Epithelial cell of esophagus (primary cell): ENCODE results near the gene MGAT2.

Experiments used
- DNase-seq: peaks from one replicate; pipeline ENCODE4 v3.0.0; 2010; ENCODE audit warnings: low read depth
- H3K4me3 ChIP-seq: 2 replicates; pipeline ENCODE4 v1.5.1; 2011; ENCODE audit warnings: mild to moderate bottlenecking, low read length, control low read depth
- TF ChIP-seq, protein P1 (sequence below): IDR thresholded peaks from 2 replicates; pipeline ENCODE4 v1.5.1; 2011; ENCODE audit warnings: low read depth, mild to moderate bottlenecking, low read length, control low read depth, inconsistent platforms; ENCODE audit not compliant: insufficient read depth; ENCODE audit errors: missing control alignments

The MGAT2 gene

DNA sequence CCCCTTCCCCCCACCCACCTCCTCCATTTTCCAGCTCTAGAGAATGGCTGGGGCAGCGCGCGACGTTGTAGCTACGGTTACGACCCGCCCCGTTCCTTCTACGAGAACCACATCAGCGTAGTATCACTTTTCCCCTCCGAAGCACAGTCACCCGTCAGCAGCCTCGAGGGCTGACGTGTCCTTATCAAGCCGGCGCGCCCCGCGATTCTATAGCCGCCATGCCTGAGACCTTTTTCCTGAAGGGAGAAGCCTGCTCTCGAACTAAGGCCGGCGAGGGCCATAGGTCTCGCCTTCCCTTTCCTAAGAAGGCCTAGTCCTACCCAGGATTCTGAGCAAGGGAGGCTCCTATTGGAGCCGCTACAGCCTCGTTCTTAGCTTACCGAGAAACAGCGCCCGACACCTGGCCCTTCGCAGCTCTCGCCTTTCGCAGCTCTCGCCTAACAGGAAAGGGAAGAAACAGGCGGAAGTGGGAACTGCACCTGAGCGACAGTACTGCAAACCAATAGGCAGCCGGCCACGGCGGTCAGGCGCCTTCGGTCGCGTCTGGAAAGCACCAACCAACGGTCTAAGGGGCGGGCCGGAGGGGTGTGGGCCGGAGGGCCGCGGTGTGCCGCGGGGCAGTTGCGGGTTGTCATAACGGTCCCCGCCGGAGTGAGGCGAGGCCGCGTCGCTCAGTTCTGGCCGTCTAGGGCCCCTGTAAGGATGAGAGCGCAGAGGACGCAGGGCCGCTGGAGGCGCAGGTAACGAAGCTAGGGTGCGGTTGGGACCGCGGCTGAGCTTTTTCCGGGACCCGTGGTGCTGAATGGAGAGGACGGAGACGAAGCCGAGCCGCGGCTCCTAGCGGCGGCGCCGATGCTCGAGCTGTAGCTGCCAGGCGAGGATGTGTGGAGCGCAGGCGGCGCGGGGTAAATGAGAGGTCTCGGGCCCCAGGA lies at the start of gene MGAT2, which contains the start of gene RPL36AL:
Gene MGAT2, plus strand, starts transcription at position 618 of the 932 bp plus-strand sequence. CDS start 470 bp downstream, outside the sequence.
Gene RPL36AL, minus strand, starts transcription at position 445 of the 932 bp plus-strand sequence. CDS start 1,522 bp downstream, outside the sequence.
- DNase-seq: peak; percentile 99
- TF ChIP-seq, protein P1, sequence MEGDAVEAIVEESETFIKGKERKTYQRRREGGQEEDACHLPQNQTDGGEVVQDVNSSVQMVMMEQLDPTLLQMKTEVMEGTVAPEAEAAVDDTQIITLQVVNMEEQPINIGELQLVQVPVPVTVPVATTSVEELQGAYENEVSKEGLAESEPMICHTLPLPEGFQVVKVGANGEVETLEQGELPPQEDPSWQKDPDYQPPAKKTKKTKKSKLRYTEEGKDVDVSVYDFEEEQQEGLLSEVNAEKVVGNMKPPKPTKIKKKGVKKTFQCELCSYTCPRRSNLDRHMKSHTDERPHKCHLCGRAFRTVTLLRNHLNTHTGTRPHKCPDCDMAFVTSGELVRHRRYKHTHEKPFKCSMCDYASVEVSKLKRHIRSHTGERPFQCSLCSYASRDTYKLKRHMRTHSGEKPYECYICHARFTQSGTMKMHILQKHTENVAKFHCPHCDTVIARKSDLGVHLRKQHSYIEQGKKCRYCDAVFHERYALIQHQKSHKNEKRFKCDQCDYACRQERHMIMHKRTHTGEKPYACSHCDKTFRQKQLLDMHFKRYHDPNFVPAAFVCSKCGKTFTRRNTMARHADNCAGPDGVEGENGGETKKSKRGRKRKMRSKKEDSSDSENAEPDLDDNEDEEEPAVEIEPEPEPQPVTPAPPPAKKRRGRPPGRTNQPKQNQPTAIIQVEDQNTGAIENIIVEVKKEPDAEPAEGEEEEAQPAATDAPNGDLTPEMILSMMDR: peak; percentile 46
- peak within 1 kb of the TSS; percentile 98 for H3K4me3 ChIP-seq

DNA sequence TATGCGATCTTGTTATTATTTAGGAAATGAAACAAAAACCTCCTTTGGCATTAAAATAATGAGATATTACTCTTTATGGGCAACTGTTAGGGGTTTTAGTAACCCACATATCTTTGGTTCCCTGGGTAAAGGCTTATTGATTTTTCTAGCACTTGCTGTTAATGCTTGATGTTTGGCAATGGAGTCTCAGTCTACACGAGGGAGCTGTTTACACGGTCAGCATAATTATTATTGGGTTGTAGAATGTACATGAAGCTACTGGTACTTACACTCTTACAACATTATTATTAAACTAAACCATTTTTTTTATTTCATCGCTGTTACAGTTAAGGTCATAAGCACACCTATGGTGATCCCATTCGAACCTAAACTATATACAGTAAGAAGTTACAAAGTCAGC lies 46.6 kb upstream of the MGAT2 start:
- no peak for DNase-seq
- no peak overlapping the region for H3K4me3 ChIP-seq
- TF ChIP-seq, protein P1: no peak

DNA sequence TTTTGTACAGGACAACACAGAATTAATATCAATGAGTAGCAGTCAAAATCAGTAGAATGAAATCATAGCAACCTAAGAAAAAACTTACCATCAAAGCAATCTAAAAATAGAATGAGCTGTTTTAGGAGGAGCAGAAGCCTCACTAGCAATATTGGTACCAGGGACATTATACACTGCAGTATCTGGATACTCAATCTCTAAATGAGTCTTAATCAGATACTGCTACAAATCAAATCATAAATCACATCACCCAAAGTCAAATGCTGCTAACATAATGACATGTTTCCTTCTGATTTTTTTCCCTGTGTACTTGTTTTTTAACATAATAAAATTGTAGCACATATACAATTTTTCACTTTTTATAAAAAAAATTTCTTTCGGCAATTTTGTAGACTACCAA lies 42.5 kb upstream of the MGAT2 start:
- no peak overlapping the region for H3K4me3 ChIP-seq
- no peak for DNase-seq
- TF ChIP-seq, protein P1: no peak

DNA sequence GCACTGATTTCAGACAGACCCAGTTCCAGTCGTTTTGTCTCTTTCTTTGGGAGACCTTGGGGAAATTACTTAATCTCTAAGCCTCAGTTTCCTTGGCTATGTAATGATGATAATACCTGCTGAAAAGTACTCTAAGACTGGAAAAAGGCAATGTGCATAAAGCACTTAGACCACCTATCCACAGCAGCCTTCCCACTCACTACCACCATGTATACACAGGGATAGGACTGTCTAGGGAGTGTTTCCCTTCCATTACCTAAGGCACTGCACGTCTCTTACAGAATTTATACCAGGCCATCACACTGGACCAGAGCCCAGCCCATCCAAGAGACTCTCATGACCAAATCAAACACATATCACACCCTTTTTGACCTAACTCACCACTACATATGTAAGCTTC lies 40.8 kb upstream of the MGAT2 start:
- TF ChIP-seq, protein P1: no peak
- DNase-seq: no peak
- no peak overlapping the region for H3K4me3 ChIP-seq

DNA sequence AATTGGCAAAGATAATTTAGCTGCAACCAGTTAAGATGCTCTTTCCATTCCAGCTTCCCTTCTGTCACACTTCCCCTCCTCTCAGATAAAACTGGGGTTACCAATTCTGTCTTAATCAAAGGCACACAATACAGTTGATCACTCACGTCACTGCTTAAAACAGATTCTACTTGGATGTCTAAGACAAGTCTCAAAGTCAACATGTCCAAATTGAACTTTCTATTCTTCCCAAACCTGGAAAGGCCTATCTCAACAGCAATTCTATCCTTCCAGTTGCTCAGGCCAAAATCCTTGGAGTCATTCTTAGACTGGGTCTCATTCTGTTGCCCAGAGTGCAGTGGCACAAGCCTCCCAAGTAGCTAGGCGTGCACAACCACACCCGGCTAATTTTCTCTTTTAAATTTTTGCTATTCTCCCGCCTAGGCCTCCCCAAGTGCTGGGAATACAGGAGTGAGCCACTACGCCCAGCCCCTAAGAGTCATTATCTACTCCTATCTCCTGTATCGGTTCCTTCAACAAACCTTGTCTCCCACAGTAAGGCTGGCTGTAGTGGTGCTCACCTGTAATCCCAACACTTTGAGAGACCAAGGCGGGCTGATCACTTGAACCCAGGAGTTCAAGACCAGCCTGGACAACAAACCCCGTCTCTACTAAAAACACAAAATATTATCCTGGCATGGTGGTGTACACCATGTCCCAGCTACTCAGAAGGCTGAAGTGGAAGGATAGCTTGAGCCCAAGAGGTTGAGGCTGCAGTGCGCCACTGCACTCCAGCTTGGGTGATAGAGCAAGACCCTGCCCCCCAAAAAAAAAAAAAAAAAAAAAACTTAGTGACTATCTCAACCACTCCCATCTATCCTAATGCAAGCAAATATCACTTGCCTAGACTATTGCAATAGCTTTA lies 39.1 kb upstream of the MGAT2 start:
- TF ChIP-seq, protein P1: no peak
- no peak for DNase-seq
- no peak overlapping the region for H3K4me3 ChIP-seq

DNA sequence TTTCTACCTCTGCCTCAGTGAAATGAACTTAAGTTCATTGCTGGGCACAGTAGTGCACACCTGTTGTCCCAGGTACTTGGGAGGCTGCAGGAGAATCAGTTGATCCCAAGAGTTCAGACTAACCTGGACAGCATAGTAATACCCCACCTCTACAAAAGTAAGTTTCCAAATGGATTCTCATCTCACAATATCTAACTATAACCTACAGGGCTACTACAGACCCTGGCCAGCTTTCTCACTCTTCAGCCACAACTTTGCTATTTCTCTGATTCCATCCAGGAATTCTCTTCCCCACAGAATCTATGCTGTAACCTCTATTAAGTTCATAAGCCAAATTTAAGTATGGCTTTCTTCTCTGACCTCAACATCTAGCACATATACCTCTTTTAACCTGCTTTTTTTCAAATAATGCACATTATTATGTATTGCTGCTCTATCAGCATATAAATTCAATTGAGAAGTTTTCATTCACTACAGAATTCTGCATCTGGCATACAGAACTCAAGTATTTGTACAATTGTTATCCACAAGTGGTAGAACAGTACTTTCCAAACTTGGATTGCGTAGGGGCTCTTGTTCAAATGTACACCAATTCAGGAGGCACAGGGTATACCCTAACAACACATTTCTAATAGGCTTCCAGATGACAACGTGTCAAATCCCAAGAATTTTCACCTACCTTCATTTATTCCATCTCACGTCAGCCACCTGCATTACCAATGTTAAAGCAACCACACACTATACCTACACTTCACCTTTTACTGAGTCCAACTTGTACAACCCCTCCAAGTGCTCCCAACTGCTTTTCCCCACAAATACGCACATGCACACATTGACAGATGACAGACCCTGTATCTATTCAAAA lies 38.3 kb upstream of the MGAT2 start:
- H3K4me3 ChIP-seq: no peak overlapping the region

More for the DNA sequence above, 38.3 kb upstream of the MGAT2 start:
- TF ChIP-seq, protein P1: no peak
- DNase-seq: no peak
